ENCODE results near the gene ACTL6B.

The ACTL6B gene

GRCh38 chr7:100632951-100633717, 23.1 kb downstream of the ACTL6B start:
- TF ChIP-seq CTCF (IDR thresholded peaks at IDR 0.05; ENCODE audit: low read depth, low read length) (peak; percentile 10), MAX (IDR thresholded peaks at IDR 0.05; ENCODE audit: low read depth, low read length) (0 out of 2 replicates have a peak, but pooled peaks have one; percentile 15), POLR2A (IDR thresholded peaks at IDR 0.05; ENCODE audit: extremely low read depth, insufficient read length) (no peak), MYC (IDR thresholded peaks at IDR 0.05; ENCODE audit: low read depth, low read length) (no peak; the same call in 1 of the 2 replicates)
- H3K4me3 ChIP-seq (ENCODE audit: low read depth, low read length) = peak overlapping the region; percentile 36
- DNase-seq (ENCODE audit: low read depth) = peak; percentile 66

GRCh38 chr7:100630066-100630465, 26.2 kb downstream of the ACTL6B start:
- TF ChIP-seq MAX (IDR thresholded peaks at IDR 0.05; ENCODE audit: low read depth, low read length) (no peak), POLR2A (IDR thresholded peaks at IDR 0.05; ENCODE audit: extremely low read depth, insufficient read length) (no peak), CTCF (IDR thresholded peaks at IDR 0.05; ENCODE audit: low read depth, low read length) (no peak), MYC (IDR thresholded peaks at IDR 0.05; ENCODE audit: low read depth, low read length) (no peak)
- DNase-seq (ENCODE audit: low read depth) = no peak
- H3K4me3 ChIP-seq (ENCODE audit: low read depth, low read length) = no peak overlapping the region

GRCh38 chr7:100629117-100629716, 27.0 kb downstream of the ACTL6B start:
- H3K4me3 ChIP-seq (ENCODE audit: low read depth, low read length) = no peak overlapping the region
- no peak for TF ChIP-seq POLR2A (IDR thresholded peaks at IDR 0.05; ENCODE audit: extremely low read depth, insufficient read length)
- peak; percentile 14; the same call in 1 of the 2 replicates for TF ChIP-seq MAX (IDR thresholded peaks at IDR 0.05; ENCODE audit: low read depth, low read length)
- peak; percentile 86 for TF ChIP-seq CTCF (IDR thresholded peaks at IDR 0.05; ENCODE audit: low read depth, low read length)
- TF ChIP-seq MYC (IDR thresholded peaks at IDR 0.05; ENCODE audit: low read depth, low read length) = peak; percentile 68
- DNase-seq (ENCODE audit: low read depth) = peak; percentile 83

GRCh38 chr7:100627238-100627549, 29.1 kb downstream of the ACTL6B start:
- H3K4me3 ChIP-seq (ENCODE audit: low read depth, low read length) = peak overlapping the region; percentile 64
- DNase-seq (ENCODE audit: low read depth) = no peak
- no peak for TF ChIP-seq MYC (IDR thresholded peaks at IDR 0.05; ENCODE audit: low read depth, low read length)
- TF ChIP-seq POLR2A (IDR thresholded peaks at IDR 0.05; ENCODE audit: extremely low read depth, insufficient read length) = no peak
- TF ChIP-seq CTCF (IDR thresholded peaks at IDR 0.05; ENCODE audit: low read depth, low read length) = no peak
- no peak; the same call in 1 of the 2 replicates for TF ChIP-seq MAX (IDR thresholded peaks at IDR 0.05; ENCODE audit: low read depth, low read length)

GRCh38 chr7:100626530-100627237, 29.6 kb downstream of the ACTL6B start:
- no peak for TF ChIP-seq CTCF (IDR thresholded peaks at IDR 0.05; ENCODE audit: low read depth, low read length)
- peak; percentile 82 for TF ChIP-seq MAX (IDR thresholded peaks at IDR 0.05; ENCODE audit: low read depth, low read length)
- peak; percentile 95 for TF ChIP-seq POLR2A (IDR thresholded peaks at IDR 0.05; ENCODE audit: extremely low read depth, insufficient read length)
- peak; percentile 93 for TF ChIP-seq MYC (IDR thresholded peaks at IDR 0.05; ENCODE audit: low read depth, low read length)
- DNase-seq (ENCODE audit: low read depth) = peak; percentile 96

More at GRCh38 chr7:100626530-100627237, 29.6 kb downstream of the ACTL6B start:
- peak overlapping the region; percentile 64 for H3K4me3 ChIP-seq (ENCODE audit: low read depth, low read length)
